GM03348 (cell line): Measurements from ENCODE around the gene GPR148.

Experiments
- DNase-seq: peaks from one replicate; pipeline ENCODE4 v3.0.0; 2012; ENCODE audit warnings: low spot score

Gene GPR148

DNA sequence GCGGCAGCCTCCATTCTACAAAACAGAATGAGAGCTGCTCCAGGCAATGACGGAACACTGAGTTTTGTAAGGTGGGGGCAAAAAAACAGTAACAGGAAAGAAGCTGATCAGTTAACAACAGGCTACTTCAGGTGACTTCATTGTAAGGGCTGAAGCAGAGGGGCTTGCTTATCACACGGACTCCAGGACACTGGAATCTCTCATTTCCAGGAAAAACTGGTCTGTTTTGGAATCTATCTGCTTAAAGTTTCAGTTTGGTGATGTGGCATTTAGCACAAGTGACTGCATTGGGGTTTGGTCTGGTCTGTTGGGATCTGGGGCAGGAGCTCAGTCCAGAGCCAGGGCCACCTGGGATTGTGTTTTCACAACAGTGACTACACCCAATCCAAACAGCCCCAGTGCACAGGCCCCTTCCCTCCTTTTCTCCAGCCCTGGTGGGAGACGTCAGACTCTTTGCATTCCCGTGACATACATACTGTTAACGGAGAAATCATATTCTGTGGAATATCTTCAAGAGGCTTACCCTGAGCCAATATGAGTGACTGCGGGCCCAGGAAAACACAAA is 40.6 kb downstream of the GPR148 start:
- no peak for DNase-seq

DNA sequence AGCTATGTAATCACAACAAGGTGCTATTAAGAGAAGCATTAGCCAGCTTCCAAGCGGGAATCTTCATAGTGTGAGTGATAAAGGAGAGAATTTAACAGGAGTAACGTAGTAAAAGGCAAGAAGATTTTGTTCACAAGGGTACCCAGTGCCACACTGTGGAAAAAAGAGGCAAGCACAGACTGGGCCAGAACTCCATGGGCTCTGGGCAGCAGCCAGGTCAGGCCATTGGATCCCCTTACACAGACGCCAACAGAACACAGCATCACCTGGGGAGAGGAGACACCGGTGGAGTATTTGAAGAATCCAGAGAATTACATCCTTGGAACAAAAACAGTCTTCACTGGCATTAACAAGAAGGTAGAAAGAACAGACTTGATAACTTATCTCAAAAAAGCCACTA is 47.7 kb downstream of the GPR148 start:
- no peak for DNase-seq

GRCh38 chr2:130778781-130779180 is 49.9 kb downstream of the GPR148 start:
- DNase-seq = no peak
